Stimulated activated naive CD8-positive, alpha-beta T cell treated with anti-CD3 and anti-CD28 coated beads, Interleukin-15, Interleukin-2, amounts not matched to agents 100 ng/mL and 50 ng/mL, for 24 hours (primary cell): ENCODE measurements around the gene KLHL36.
"Not testable (repeated sequence)": the region's sequence is repeated elsewhere in the genome, so short reads cannot be mapped to it uniquely, and the experiment has no call there.

ENCODE experiments used
- H3K27ac Mint-ChIP-seq: one replicate; pipeline ENCODE4 v1.8.0; 2021; ENCODE audit warnings: mild to moderate bottlenecking, mixed read lengths
- H3K27me3 Mint-ChIP-seq: one replicate; pipeline ENCODE4 v1.8.0; 2021; ENCODE audit warnings: mixed read lengths
- H3K36me3 Mint-ChIP-seq: one replicate; pipeline ENCODE4 v1.8.0; 2021; ENCODE audit warnings: low read depth, mixed read lengths
- H3K4me1 Mint-ChIP-seq: one replicate; pipeline ENCODE4 v1.8.0; 2021; ENCODE audit warnings: low read depth, mixed read lengths
- H3K4me3 Mint-ChIP-seq: one replicate; pipeline ENCODE4 v1.8.0; 2021; ENCODE audit warnings: mild to moderate bottlenecking, mixed read lengths
- H3K9me3 Mint-ChIP-seq: one replicate; pipeline ENCODE4 v1.8.0; 2021; ENCODE audit warnings: mixed read lengths

Gene KLHL36

GRCh38 chr16:84629580-84629979, 18.7 kb upstream of the KLHL36 start:
- no peak overlapping the region for H3K27ac Mint-ChIP-seq
- no peak overlapping the region for H3K4me3 Mint-ChIP-seq
- no peaks in the 10 kb centered on the region for H3K9me3 Mint-ChIP-seq
- H3K4me1 Mint-ChIP-seq: peaks cover 28% of the 10 kb centered on the region
- no peaks in the 10 kb centered on the region for H3K27me3 Mint-ChIP-seq
- no peaks in the 10 kb centered on the region for H3K36me3 Mint-ChIP-seq

- no peak overlapping the region for H3K4me3 Mint-ChIP-seq
- H3K4me1 Mint-ChIP-seq: peaks cover 28% of the 10 kb centered on the region
- H3K9me3 Mint-ChIP-seq: no peaks in the 10 kb centered on the region
- H3K36me3 Mint-ChIP-seq: no peaks in the 10 kb centered on the region
- no peaks in the 10 kb centered on the region for H3K27me3 Mint-ChIP-seq
- H3K27ac Mint-ChIP-seq: no peak overlapping the region
These were observed 18.3 kb upstream of the KLHL36 start for GRCh38 chr16:84630009-84630408.

- H3K9me3 Mint-ChIP-seq: no peaks in the 10 kb centered on the region
- H3K36me3 Mint-ChIP-seq: no peaks in the 10 kb centered on the region
- H3K4me1 Mint-ChIP-seq: peaks cover 28% of the 10 kb centered on the region
- H3K4me3 Mint-ChIP-seq: peak overlapping the region; percentile 37
- no peaks in the 10 kb centered on the region for H3K27me3 Mint-ChIP-seq
- peak overlapping the region; percentile 77 for H3K27ac Mint-ChIP-seq
These were observed 17.7 kb upstream of the KLHL36 start for GRCh38 chr16:84630446-84631152.

- Mint-ChIP-seq H3K27me3 (no peaks in the 10 kb centered on the region), H3K27ac (peak overlapping the region; percentile 77), H3K9me3 (no peaks in the 10 kb centered on the region), H3K4me1 (peaks cover 28% of the 10 kb centered on the region), H3K4me3 (peak overlapping the region; percentile 37), H3K36me3 (no peaks in the 10 kb centered on the region)
These were observed 17.2 kb upstream of the KLHL36 start for GRCh38 chr16:84631153-84631466.

GRCh38 chr16:84631886-84632285, 16.4 kb upstream of the KLHL36 start:
- Mint-ChIP-seq H3K27me3 (no peaks in the 10 kb centered on the region), H3K9me3 (no peaks in the 10 kb centered on the region), H3K36me3 (no peaks in the 10 kb centered on the region), H3K4me1 (peaks cover 28% of the 10 kb centered on the region), H3K4me3 (no peak overlapping the region), H3K27ac (no peak overlapping the region)

- not testable (repeated sequence) for H3K36me3 Mint-ChIP-seq, H3K27ac Mint-ChIP-seq, H3K9me3 Mint-ChIP-seq, H3K27me3 Mint-ChIP-seq, H3K4me3 Mint-ChIP-seq
- peaks cover 32% of the 10 kb centered on the region for H3K4me1 Mint-ChIP-seq
These were observed 15.4 kb upstream of the KLHL36 start for GRCh38 chr16:84632862-84633261.

- no peak overlapping the region for H3K27ac Mint-ChIP-seq
- H3K27me3 Mint-ChIP-seq: no peaks in the 10 kb centered on the region
- H3K4me1 Mint-ChIP-seq: peaks cover 33% of the 10 kb centered on the region
- no peak overlapping the region for H3K4me3 Mint-ChIP-seq
- H3K9me3 Mint-ChIP-seq: no peaks in the 10 kb centered on the region
- no peaks in the 10 kb centered on the region for H3K36me3 Mint-ChIP-seq
These were observed 14.7 kb upstream of the KLHL36 start for GRCh38 chr16:84633622-84634021.

GRCh38 chr16:84635702-84636101, 12.6 kb upstream of the KLHL36 start:
- Mint-ChIP-seq H3K27me3 (no peaks in the 10 kb centered on the region), H3K36me3 (peaks cover 6% of the 10 kb centered on the region), H3K27ac (no peak overlapping the region), H3K4me3 (no peak overlapping the region), H3K9me3 (peaks cover 9% of the 10 kb centered on the region), H3K4me1 (peaks cover 35% of the 10 kb centered on the region)

GRCh38 chr16:84637709-84638108, 10.6 kb upstream of the KLHL36 start:
- H3K27me3 Mint-ChIP-seq: no peaks in the 10 kb centered on the region

GRCh38 chr16:84638231-84638806, 10.0 kb upstream of the KLHL36 start:
- no peak overlapping the region for H3K4me3 Mint-ChIP-seq
- H3K36me3 Mint-ChIP-seq: peaks cover 6% of the 10 kb centered on the region
- H3K27ac Mint-ChIP-seq: no peak overlapping the region
- H3K4me1 Mint-ChIP-seq: peaks cover 37% of the 10 kb centered on the region
- no peaks in the 10 kb centered on the region for H3K27me3 Mint-ChIP-seq
- peaks cover 9% of the 10 kb centered on the region for H3K9me3 Mint-ChIP-seq

More at GRCh38 chr16:84637709-84638108, 10.6 kb upstream of the KLHL36 start:
- H3K27ac Mint-ChIP-seq: no peak overlapping the region
- peaks cover 9% of the 10 kb centered on the region for H3K9me3 Mint-ChIP-seq
- H3K4me1 Mint-ChIP-seq: peaks cover 36% of the 10 kb centered on the region
- peaks cover 6% of the 10 kb centered on the region for H3K36me3 Mint-ChIP-seq
- H3K4me3 Mint-ChIP-seq: no peak overlapping the region

GRCh38 chr16:84640145-84640544, 8.2 kb upstream of the KLHL36 start:
- H3K36me3 Mint-ChIP-seq: peaks cover 6% of the 10 kb centered on the region
- H3K27me3 Mint-ChIP-seq: no peaks in the 10 kb centered on the region
- peaks cover 42% of the 10 kb centered on the region for H3K4me1 Mint-ChIP-seq
- H3K27ac Mint-ChIP-seq: no peak overlapping the region
- peaks cover 9% of the 10 kb centered on the region for H3K9me3 Mint-ChIP-seq
- H3K4me3 Mint-ChIP-seq: no peak overlapping the region

- Mint-ChIP-seq H3K9me3 (peaks cover 9% of the 10 kb centered on the region), H3K36me3 (peaks cover 6% of the 10 kb centered on the region), H3K4me1 (peaks cover 42% of the 10 kb centered on the region), H3K27me3 (no peaks in the 10 kb centered on the region), H3K27ac (peak overlapping the region; percentile 47), H3K4me3 (peak overlapping the region; percentile 14)
These were observed 6.5 kb upstream of the KLHL36 start for GRCh38 chr16:84641643-84642358.

- Mint-ChIP-seq H3K4me1 (peaks cover 40% of the 10 kb centered on the region), H3K27ac (no peak overlapping the region), H3K27me3 (peaks cover 4% of the 10 kb centered on the region), H3K9me3 (peaks cover 9% of the 10 kb centered on the region), H3K36me3 (peaks cover 6% of the 10 kb centered on the region), H3K4me3 (no peak overlapping the region)
These were observed 5.1 kb upstream of the KLHL36 start for GRCh38 chr16:84643180-84643583.

- Mint-ChIP-seq H3K9me3 (peaks cover 9% of the 10 kb centered on the region), H3K36me3 (peaks cover 6% of the 10 kb centered on the region), H3K4me3 (no peak overlapping the region), H3K27me3 (peaks cover 4% of the 10 kb centered on the region), H3K27ac (no peak overlapping the region), H3K4me1 (peaks cover 40% of the 10 kb centered on the region)
These were observed 4.6 kb upstream of the KLHL36 start for GRCh38 chr16:84643674-84644073.
